SK-N-SH treated with all-trans-retinoic acid at 6 μM for 48 hours (cell line): ENCODE measurements around the gene APOL3.
"Not testable (repeated sequence)": the region's sequence is repeated elsewhere in the genome, so short reads cannot be mapped to it uniquely, and the experiment has no call there.

Experiments
- ATAC-seq: fragments of 200-7000 bp; cut with Tn5 transposase; 3 replicates; pipeline ENCODE4 v1.9.1; 2020; ENCODE audit warnings: mild to moderate bottlenecking, moderate library complexity
- BACH2 ChIP-seq: fragments of 250-450 bp; sonication (Bioruptor Pico); IDR thresholded peaks from 2 replicates; pipeline ENCODE4 v1.9.0; 2021; ENCODE audit warnings: mild to moderate bottlenecking, borderline replicate concordance
- ESRRG ChIP-seq: fragments of 250-450 bp; sonication (Bioruptor Pico); IDR thresholded peaks from 2 replicates; pipeline ENCODE4 v1.6.1; 2021; ENCODE audit warnings: mild to moderate bottlenecking
- GLIS3 ChIP-seq: fragments of 250-450 bp; sonication (Bioruptor Pico); IDR thresholded peaks from 2 replicates; pipeline ENCODE4 v1.5.0; 2020; ENCODE audit warnings: mild to moderate bottlenecking, moderate library complexity
- ISL1 ChIP-seq: fragments of 250-450 bp; sonication (Bioruptor Pico); IDR thresholded peaks from 2 replicates; pipeline ENCODE4 v2.1.2; 2022; ENCODE audit warnings: mild to moderate bottlenecking, moderate library complexity
- TCF4 ChIP-seq: fragments of 250-450 bp; sonication (Bioruptor Pico); IDR thresholded peaks from 2 replicates; pipeline ENCODE4 v1.8.0; 2021; ENCODE audit warnings: mild to moderate bottlenecking, moderate library complexity, borderline replicate concordance
- ZC3H10 ChIP-seq: fragments of 250-450 bp; sonication (Bioruptor Pico); IDR thresholded peaks from 2 replicates; pipeline ENCODE4 v1.5.1; 2021; ENCODE audit warnings: mild to moderate bottlenecking, moderate library complexity
- ZFP30 ChIP-seq: fragments of 450-650 bp; formaldehyde crosslinking; IDR thresholded peaks from 2 replicates; pipeline ENCODE4 v1.5.0; 2022; ENCODE audit warnings: mild to moderate bottlenecking, moderate library complexity
- ZNF565 ChIP-seq: fragments of 450-650 bp; formaldehyde crosslinking; conservative IDR thresholded peaks from 2 replicates; pipeline ENCODE4 v1.5.0; 2020; ENCODE audit warnings: low read depth, mild to moderate bottlenecking, moderate library complexity
- ZNF70 ChIP-seq: fragments of 450-650 bp; formaldehyde crosslinking; IDR thresholded peaks from 2 replicates; pipeline ENCODE4 v1.5.0; 2020; ENCODE audit warnings: mild to moderate bottlenecking, moderate library complexity
- ZNF8 ChIP-seq: fragments of 450-650 bp; formaldehyde crosslinking; IDR thresholded peaks from 2 replicates; pipeline ENCODE4 v1.5.0; 2020; ENCODE audit warnings: mild to moderate bottlenecking, moderate library complexity
- TF ChIP-seq, protein P1 (sequence below): fragments of 250-450 bp; sonication (Bioruptor Pico); IDR thresholded peaks from 2 replicates; pipeline ENCODE4 v1.5.0; 2020; ENCODE audit warnings: mild to moderate bottlenecking, moderate library complexity
- TF ChIP-seq, protein P2 (sequence below): fragments of 250-450 bp; sonication (Bioruptor Pico); IDR thresholded peaks from 2 replicates; pipeline ENCODE4 v1.5.1; 2020; ENCODE audit warnings: low read depth, mild to moderate bottlenecking, moderate library complexity
- TF ChIP-seq, protein P3 (sequence below): fragments of 250-450 bp; sonication (Bioruptor Pico); IDR thresholded peaks from 2 replicates; pipeline ENCODE4 v1.8.0; 2021; ENCODE audit warnings: low read depth, mild to moderate bottlenecking, moderate library complexity, borderline replicate concordance
- TF ChIP-seq, protein P4 (sequence below): fragments of 250-450 bp; sonication (Bioruptor Pico); IDR thresholded peaks from 2 replicates; pipeline ENCODE4 v1.8.0; 2020; ENCODE audit warnings: mild to moderate bottlenecking, moderate library complexity, borderline replicate concordance

Gene APOL3

DNA sequence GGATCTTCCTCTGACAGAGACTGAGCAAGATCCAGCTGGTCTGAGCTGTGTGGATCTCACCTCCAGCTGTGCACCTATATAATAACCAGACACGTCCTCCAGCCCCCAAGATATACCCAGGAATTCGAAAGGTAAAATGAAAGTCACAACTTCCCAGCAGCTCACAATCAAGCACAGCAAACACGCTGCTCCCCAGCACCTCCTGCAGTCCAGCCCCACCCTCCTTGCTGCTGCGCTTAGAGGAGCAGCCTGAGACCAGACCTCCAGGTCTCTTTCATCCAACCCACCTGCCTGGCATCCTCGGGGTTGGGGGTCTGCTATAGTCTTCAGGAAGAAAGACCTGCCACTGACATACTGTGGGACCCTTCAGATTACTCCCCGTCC lies 44.1 kb upstream of the APOL3 start (continued):
- no peak for TF ChIP-seq ZNF565 (CRISPR knock-in tag)
- TF ChIP-seq, protein P1, sequence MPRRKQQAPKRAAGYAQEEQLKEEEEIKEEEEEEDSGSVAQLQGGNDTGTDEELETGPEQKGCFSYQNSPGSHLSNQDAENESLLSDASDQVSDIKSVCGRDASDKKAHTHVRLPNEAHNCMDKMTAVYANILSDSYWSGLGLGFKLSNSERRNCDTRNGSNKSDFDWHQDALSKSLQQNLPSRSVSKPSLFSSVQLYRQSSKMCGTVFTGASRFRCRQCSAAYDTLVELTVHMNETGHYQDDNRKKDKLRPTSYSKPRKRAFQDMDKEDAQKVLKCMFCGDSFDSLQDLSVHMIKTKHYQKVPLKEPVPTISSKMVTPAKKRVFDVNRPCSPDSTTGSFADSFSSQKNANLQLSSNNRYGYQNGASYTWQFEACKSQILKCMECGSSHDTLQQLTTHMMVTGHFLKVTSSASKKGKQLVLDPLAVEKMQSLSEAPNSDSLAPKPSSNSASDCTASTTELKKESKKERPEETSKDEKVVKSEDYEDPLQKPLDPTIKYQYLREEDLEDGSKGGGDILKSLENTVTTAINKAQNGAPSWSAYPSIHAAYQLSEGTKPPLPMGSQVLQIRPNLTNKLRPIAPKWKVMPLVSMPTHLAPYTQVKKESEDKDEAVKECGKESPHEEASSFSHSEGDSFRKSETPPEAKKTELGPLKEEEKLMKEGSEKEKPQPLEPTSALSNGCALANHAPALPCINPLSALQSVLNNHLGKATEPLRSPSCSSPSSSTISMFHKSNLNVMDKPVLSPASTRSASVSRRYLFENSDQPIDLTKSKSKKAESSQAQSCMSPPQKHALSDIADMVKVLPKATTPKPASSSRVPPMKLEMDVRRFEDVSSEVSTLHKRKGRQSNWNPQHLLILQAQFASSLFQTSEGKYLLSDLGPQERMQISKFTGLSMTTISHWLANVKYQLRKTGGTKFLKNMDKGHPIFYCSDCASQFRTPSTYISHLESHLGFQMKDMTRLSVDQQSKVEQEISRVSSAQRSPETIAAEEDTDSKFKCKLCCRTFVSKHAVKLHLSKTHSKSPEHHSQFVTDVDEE (CRISPR knock-in tag), result no peak
- TF ChIP-seq, protein P2, sequence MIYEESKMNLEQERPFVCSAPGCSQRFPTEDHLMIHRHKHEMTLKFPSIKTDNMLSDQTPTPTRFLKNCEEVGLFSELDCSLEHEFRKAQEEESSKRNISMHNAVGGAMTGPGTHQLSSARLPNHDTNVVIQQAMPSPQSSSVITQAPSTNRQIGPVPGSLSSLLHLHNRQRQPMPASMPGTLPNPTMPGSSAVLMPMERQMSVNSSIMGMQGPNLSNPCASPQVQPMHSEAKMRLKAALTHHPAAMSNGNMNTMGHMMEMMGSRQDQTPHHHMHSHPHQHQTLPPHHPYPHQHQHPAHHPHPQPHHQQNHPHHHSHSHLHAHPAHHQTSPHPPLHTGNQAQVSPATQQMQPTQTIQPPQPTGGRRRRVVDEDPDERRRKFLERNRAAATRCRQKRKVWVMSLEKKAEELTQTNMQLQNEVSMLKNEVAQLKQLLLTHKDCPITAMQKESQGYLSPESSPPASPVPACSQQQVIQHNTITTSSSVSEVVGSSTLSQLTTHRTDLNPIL (CRISPR knock-in tag), result no peak

- ATAC-seq, result no peak
- TF ChIP-seq BACH2 (CRISPR knock-in tag) (no peak), ESRRG (CRISPR knock-in tag) (no peak), ZNF8 (CRISPR knock-in tag) (no peak), ZNF70 (CRISPR knock-in tag) (no peak), ZFP30 (CRISPR knock-in tag) (no peak), ZC3H10 (CRISPR knock-in tag) (no peak), GLIS3 (CRISPR knock-in tag) (no peak)
- TF ChIP-seq, protein P3, sequence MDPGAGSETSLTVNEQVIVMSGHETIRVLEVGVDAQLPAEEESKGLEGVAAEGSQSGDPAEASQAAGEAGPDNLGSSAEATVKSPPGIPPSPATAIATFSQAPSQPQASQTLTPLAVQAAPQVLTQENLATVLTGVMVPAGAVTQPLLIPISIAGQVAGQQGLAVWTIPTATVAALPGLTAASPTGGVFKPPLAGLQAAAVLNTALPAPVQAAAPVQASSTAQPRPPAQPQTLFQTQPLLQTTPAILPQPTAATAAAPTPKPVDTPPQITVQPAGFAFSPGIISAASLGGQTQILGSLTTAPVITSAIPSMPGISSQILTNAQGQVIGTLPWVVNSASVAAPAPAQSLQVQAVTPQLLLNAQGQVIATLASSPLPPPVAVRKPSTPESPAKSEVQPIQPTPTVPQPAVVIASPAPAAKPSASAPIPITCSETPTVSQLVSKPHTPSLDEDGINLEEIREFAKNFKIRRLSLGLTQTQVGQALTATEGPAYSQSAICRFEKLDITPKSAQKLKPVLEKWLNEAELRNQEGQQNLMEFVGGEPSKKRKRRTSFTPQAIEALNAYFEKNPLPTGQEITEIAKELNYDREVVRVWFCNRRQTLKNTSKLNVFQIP (CRISPR knock-in tag), result no peak
- TF ChIP-seq, protein P4, sequence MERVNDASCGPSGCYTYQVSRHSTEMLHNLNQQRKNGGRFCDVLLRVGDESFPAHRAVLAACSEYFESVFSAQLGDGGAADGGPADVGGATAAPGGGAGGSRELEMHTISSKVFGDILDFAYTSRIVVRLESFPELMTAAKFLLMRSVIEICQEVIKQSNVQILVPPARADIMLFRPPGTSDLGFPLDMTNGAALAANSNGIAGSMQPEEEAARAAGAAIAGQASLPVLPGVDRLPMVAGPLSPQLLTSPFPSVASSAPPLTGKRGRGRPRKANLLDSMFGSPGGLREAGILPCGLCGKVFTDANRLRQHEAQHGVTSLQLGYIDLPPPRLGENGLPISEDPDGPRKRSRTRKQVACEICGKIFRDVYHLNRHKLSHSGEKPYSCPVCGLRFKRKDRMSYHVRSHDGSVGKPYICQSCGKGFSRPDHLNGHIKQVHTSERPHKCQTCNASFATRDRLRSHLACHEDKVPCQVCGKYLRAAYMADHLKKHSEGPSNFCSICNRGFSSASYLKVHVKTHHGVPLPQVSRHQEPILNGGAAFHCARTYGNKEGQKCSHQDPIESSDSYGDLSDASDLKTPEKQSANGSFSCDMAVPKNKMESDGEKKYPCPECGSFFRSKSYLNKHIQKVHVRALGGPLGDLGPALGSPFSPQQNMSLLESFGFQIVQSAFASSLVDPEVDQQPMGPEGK (CRISPR knock-in tag), result no peak
Measured at GRCh38 chr22:36204001-36204631, 43.6 kb upstream of the APOL3 start.

GRCh38 chr22:36203441-36203840 lies 42.9 kb upstream of the APOL3 start:
- not testable (repeated sequence) for ATAC-seq

DNA sequence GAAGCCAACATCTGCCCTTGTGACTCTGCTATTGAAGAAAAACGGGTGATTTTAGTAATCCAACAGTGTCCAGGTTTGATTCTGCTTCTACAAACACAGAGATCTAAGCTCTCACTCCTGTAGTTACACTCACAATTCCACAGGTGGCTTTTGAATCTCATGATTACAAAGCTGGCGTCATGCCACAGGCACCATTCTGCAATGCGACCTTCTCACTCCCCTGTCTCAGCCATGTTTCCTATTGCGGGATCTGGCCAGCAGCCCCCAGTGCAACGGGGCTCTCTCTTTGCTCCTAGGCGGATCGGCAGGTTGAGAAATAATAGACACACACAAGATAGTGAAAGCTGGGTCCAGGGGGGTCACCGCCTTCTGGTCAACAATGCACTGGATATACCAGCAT lies 42.4 kb upstream of the APOL3 start:
- ATAC-seq, result not testable (repeated sequence)

DNA sequence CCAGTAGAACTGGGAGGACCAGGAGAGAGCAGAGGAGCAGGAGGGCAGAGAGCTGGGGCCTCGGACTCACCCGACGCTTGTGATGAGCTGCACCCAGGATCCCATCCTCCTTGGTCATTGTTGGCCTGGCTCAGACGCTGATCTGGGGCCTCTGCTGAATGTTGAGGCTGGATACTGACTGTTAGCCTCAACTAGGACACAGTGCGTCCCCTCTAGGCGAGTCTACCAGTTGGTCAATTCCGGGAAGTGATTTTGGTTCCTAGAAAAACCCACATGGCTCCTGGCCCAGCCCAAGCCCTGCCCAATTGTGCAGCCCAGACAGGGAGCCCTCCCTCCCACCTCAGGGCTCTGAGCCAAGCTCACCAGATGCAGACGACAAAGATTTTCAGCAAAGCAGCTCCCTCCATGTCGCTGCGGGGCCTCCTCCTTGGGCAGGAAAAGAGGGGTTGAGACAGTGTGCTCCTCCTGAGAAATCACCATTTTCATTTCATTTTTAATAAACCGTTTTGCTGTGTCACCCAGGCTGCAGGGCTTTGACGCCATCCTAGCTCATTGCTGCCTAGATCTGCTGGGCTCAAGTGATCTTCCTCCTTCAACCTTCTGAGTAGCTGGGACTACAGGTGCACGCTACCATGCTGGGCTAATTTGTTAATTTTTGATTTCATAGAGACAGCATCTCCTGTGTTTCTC lies 41.2 kb upstream of the APOL3 start, which contains the start of gene APOL4:
TSS of gene APOL4 (minus strand) at position 180 of the 690 bp plus-strand sequence. CDS start at position 105, 75 bp downstream.
- ATAC-seq, result peak; percentile 21; the same call in 1 of the 3 replicates
- TF ChIP-seq ISL1 (CRISPR knock-in tag) (no peak), ZC3H10 (CRISPR knock-in tag) (no peak), ZNF565 (CRISPR knock-in tag) (no peak), BACH2 (CRISPR knock-in tag) (no peak), ZFP30 (CRISPR knock-in tag) (no peak), ZNF8 (CRISPR knock-in tag) (no peak), TCF4 (CRISPR knock-in tag) (no peak)
- TF ChIP-seq, protein P1 (CRISPR knock-in tag), result 0 out of 2 replicates have a peak, but pooled peaks have one; percentile 29

DNA sequence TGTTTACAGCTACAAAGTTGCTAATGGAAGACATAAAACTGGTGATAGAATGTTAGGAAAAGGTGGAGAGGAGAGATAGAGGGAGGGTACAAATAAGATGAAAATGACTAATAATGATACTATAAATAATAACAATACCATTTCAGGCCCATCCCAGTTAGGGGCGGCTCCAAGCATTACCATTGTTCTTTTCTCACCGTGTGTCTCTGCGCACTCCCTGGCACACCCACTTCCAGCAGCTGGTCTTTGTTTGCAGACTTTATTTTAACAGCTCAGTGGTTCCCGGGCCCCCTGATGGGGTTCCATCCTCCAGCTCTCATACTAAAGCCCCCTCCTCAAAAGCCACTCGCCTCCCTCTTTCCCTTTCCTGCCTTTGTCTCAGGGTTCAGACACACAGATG lies 40.5 kb upstream of the APOL3 start:
- ATAC-seq, result not testable (repeated sequence)
